CD1c-positive myeloid dendritic cell (primary cell): ENCODE data around the gene CENPE.
A peak's percentile ranks its signal among the peaks of the same experiment; 100 is the strongest.

ENCODE experiments used
- DNase-seq: peaks from one replicate; pipeline ENCODE4 v3.0.0-alpha.2; 2016; ENCODE audit errors: extremely low spot score

CENPE gene

GRCh38 chr4:103076747-103077347 lies 121.3 kb downstream of the CENPE start, which contains the start of gene SLC9B2:
Gene SLC9B2 (minus strand): TSS chr4:103076761. CDS start chr4:103067550, 9,211 bp downstream.
- no peak for DNase-seq

- DNase-seq: peak; percentile 48
Observed at GRCh38 chr4:103075894-103076746, 122.0 kb downstream of the CENPE start.

GRCh38 chr4:103075435-103075893 lies 122.7 kb downstream of the CENPE start:
- DNase-seq: no peak

- peak; percentile 70 for DNase-seq
Observed at GRCh38 chr4:103074744-103075434, 123.3 kb downstream of the CENPE start.

- DNase-seq: no peak
Observed at GRCh38 chr4:103073792-103074438, 124.2 kb downstream of the CENPE start.

GRCh38 chr4:103067841-103068547 lies 130.1 kb downstream of the CENPE start:
- no peak for DNase-seq

- DNase-seq: no peak
Observed at GRCh38 chr4:103060453-103061148, 137.5 kb downstream of the CENPE start.
